HEK293T (cell line): Measurements from ENCODE around the gene HOXD12.

ENCODE experiments used
- CTCF ChIA-PET: fragments of 350-600 bp; formaldehyde crosslinking; extraction: SDS; loops from one replicate; lab custom pipeline; 2021; ENCODE audit warnings: antibody characterized with exemption, inconsistent platforms; lab: Yijun Ruan, JAX
- POLR2A ChIA-PET: fragments of 350-600 bp; formaldehyde crosslinking; extraction: SDS; loops from one replicate; lab custom pipeline; 2020; ENCODE audit warnings: antibody characterized with exemption, inconsistent platforms; lab: Yijun Ruan, JAX
- DNase-seq: peaks from one replicate; pipeline ENCODE4 v3.0.0; 2012; ENCODE audit warnings: mixed read lengths; ENCODE audit errors: extremely low spot score
- ARNT ChIP-seq: fragments of 450-650 bp; IDR thresholded peaks from 2 replicates; pipeline ENCODE4 v1.6.1; 2017; ENCODE audit warnings: mild to moderate bottlenecking
- BHLHE40 ChIP-seq: fragments of 450-650 bp; IDR thresholded peaks from 2 replicates; pipeline ENCODE4 v1.6.1; 2016; ENCODE audit warnings: mild to moderate bottlenecking, moderate library complexity, borderline replicate concordance
- CTBP1 ChIP-seq: fragments of 450-650 bp; IDR thresholded peaks from 2 replicates; pipeline ENCODE4 v1.6.1; 2016; ENCODE audit warnings: borderline replicate concordance
- ELF4 ChIP-seq: fragments of 450-650 bp; IDR thresholded peaks from 2 replicates; pipeline ENCODE4 v1.6.1; 2017; ENCODE audit warnings: antibody characterized with exemption
- FOXA1 ChIP-seq: fragments of 450-650 bp; IDR thresholded peaks from 2 replicates; pipeline ENCODE4 v1.6.1; 2016; ENCODE audit warnings: mild to moderate bottlenecking
- FOXK2 ChIP-seq: fragments of 450-650 bp; IDR thresholded peaks from 2 replicates; pipeline ENCODE4 v1.6.1; 2016; ENCODE audit warnings: mild to moderate bottlenecking
- FOXM1 ChIP-seq: fragments of 450-650 bp; IDR thresholded peaks from 2 replicates; pipeline ENCODE4 v1.6.1; 2017; ENCODE audit warnings: mild to moderate bottlenecking, borderline replicate concordance
- HDGF ChIP-seq: fragments of 450-650 bp; IDR thresholded peaks from 2 replicates; pipeline ENCODE4 v1.6.1; 2017; ENCODE audit warnings: antibody characterized with exemption, borderline replicate concordance
- L3MBTL2 ChIP-seq: fragments of 450-650 bp; conservative IDR thresholded peaks from 2 replicates; pipeline ENCODE4 v1.6.1; 2016; ENCODE audit warnings: mild to moderate bottlenecking
- LEF1 ChIP-seq: fragments of 450-650 bp; IDR thresholded peaks from 2 replicates; pipeline ENCODE4 v1.6.1; 2017; ENCODE audit warnings: mild to moderate bottlenecking, borderline replicate concordance
- NFRKB ChIP-seq: fragments of 450-650 bp; IDR thresholded peaks from 2 replicates; pipeline ENCODE4 v1.6.1; 2016; ENCODE audit warnings: mild to moderate bottlenecking, moderate library complexity
- PKNOX1 ChIP-seq: fragments of 450-650 bp; IDR thresholded peaks from 2 replicates; pipeline ENCODE4 v1.6.1; 2016
- SP1 ChIP-seq: fragments of 450-650 bp; IDR thresholded peaks from 2 replicates; pipeline ENCODE4 v1.6.1; 2017
- SUZ12 ChIP-seq: fragments of 450-650 bp; IDR thresholded peaks from 2 replicates; pipeline ENCODE4 v1.6.1; 2016; ENCODE audit warnings: mild to moderate bottlenecking
- TARDBP ChIP-seq: fragments of 450-650 bp; IDR thresholded peaks from 2 replicates; pipeline ENCODE4 v1.6.1; 2016
- ZNF384 ChIP-seq: fragments of 450-650 bp; IDR thresholded peaks from 2 replicates; pipeline ENCODE4 v1.6.1; 2016

HOXD12 gene

GRCh38 chr2:176145085-176145969 is 45.7 kb downstream of the HOXD12 start:
- TF ChIP-seq FOXA1 (no peak), FOXK2 (no peak), ARNT (no peak), L3MBTL2 (peak; percentile 86), NFRKB (no peak), PKNOX1 (no peak), CTBP1 (no peak), BHLHE40 (no peak)
- POLR2A ChIA-PET: interaction anchor here (0.7 to 1.5 kb wide), 4 partner anchors 9 to 310 kb away, joined by 3 to 7 read pairs (median 4); no protein-coding TSS in a partner anchor
- CTCF ChIA-PET: interaction anchor here (1.0 to 3.0 kb wide), 2 partner anchors 240 to 310 kb away, joined by 3 to 11 read pairs; no protein-coding TSS in a partner anchor
- DNase-seq: no peak

GRCh38 chr2:176146101-176146500 is 46.5 kb downstream of the HOXD12 start:
- ChIA-PET CTCF (interaction anchor here (1.0 to 3.0 kb wide), 2 partner anchors 239 to 309 kb away, joined by 3 to 11 read pairs; no protein-coding TSS in a partner anchor), POLR2A (interaction anchor here (0.7 to 1.5 kb wide), 5 partner anchors 10 to 309 kb away, joined by 3 to 7 read pairs (median 4); no protein-coding TSS in a partner anchor)
- DNase-seq: peak; percentile 73
- TF ChIP-seq CTBP1 (peak; percentile 92), HDGF (no peak), L3MBTL2 (no peak), SUZ12 (no peak), LEF1 (no peak), ZNF384 (no peak), FOXA1 (no peak), TARDBP (no peak), FOXK2 (no peak), PKNOX1 (peak; percentile 96), SP1 (no peak), ARNT (no peak), NFRKB (no peak)

- ChIA-PET POLR2A (interaction anchor here (1.1 to 1.5 kb wide), 3 partner anchors 9 to 11 kb away, joined by 3 to 7 read pairs (median 5); no protein-coding TSS in a partner anchor), CTCF (interaction anchor here (1.0 to 3.0 kb wide), 3 partner anchors 16 to 308 kb away, joined by 3 to 11 read pairs (median 4); no protein-coding TSS in a partner anchor)
- no peak for DNase-seq
- no peak for TF ChIP-seq SUZ12
- no peak for TF ChIP-seq FOXM1
- TF ChIP-seq TARDBP: no peak
These were observed 47.0 kb downstream of the HOXD12 start for GRCh38 chr2:176146645-176147044.

- DNase-seq: no peak
- TF ChIP-seq LEF1: no peak
- no peak for TF ChIP-seq CTBP1
- no peak for TF ChIP-seq SUZ12
- no peak for TF ChIP-seq PKNOX1
- no peak for TF ChIP-seq ZNF384
- TF ChIP-seq ARNT: no peak
- no peak for TF ChIP-seq TARDBP
- TF ChIP-seq HDGF: no peak
- no peak for TF ChIP-seq BHLHE40
- no peak for TF ChIP-seq FOXM1
- no peak for TF ChIP-seq FOXK2
- no peak for TF ChIP-seq L3MBTL2
- TF ChIP-seq SP1: no peak
- TF ChIP-seq ELF4: no peak
- TF ChIP-seq FOXA1: no peak
- no peak for TF ChIP-seq NFRKB
- ChIA-PET CTCF (interaction anchor here (1.0 to 3.0 kb wide), 3 partner anchors 15 to 308 kb away, joined by 3 to 11 read pairs (median 4); no protein-coding TSS in a partner anchor), POLR2A (interaction anchor here (1.1 to 1.4 kb wide), 2 partner anchors 9 to 10 kb away, joined by 3 to 5 read pairs; no protein-coding TSS in a partner anchor)
These were observed 47.7 kb downstream of the HOXD12 start for GRCh38 chr2:176147210-176147799.

GRCh38 chr2:176147800-176148496 is 48.4 kb downstream of the HOXD12 start:
- no peak for DNase-seq
- CTCF ChIA-PET: interaction anchor here (1.0 to 1.5 kb wide), 2 partner anchors 14 to 307 kb away, joined by 3 to 4 read pairs; no protein-coding TSS in a partner anchor
- TF ChIP-seq TARDBP: no peak
- POLR2A ChIA-PET: interaction anchor here (1.2 kb wide), 1 partner anchor 12 kb away, joined by 3 read pairs; no protein-coding TSS in a partner anchor
